SH-SY5Y (cell line): ENCODE measurements around the gene C2orf72.

Source experiments
- GATA2 ChIP-seq: IDR thresholded peaks from 2 replicates; pipeline ENCODE4 v1.6.1; 2011; ENCODE audit warnings: mild to moderate bottlenecking, low read depth, low read length
- GATA3 ChIP-seq: IDR thresholded peaks from 2 replicates; pipeline ENCODE4 v1.6.1; 2011; ENCODE audit warnings: low read depth, mild to moderate bottlenecking, low read length, moderate library complexity

DNA sequence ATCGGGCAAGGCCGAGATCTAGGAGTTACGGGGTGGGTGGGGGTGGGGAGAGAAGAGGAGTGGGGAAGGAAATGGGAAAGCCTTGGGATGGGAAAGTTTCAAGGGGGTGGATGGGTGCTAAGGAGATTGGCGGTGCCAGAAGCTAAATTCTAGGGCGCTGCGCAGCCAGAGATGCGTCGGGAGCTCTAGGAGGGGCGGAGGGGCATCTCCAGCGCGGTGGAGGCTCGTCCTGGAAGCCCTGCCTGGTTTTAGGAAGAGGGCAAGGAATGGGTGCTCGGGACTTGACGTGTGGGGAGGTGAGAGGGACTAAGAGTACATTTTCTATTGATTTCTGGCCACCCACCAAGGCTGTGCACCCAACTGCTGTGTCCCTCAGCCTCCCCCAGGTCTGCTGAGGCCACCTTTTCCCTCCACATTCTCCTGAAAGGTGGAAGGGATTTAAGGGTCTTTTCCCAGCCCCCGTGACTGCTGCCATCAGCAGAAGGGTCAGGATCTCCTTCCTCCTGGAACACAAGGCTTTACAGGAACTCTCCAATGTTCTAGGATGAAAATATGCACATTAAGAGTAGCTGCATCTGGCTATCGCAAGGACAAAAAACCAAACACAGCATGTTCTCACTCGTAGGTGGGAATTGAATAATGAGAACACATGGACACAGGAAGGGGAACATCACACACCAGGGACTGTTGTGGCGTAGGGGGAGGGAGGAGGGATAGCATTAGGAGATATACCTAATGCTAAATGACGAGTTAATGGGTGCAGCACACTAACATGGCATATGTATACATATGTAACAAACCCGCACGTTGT lies 1.4 kb downstream of the C2orf72 start:
- TF ChIP-seq GATA3 (no peak), GATA2 (no peak)
